DOHH2 (cell line): ENCODE results near the gene FREM1.
"Not testable (repeated sequence)": the region's sequence is repeated elsewhere in the genome, so short reads cannot be mapped to it uniquely, and the experiment has no call there.

ENCODE experiments used
- H3F3A ChIP-seq: fragments of 200-600 bp; sonication (generic), shearing (Covaris generic); 2 replicates; pipeline ENCODE4 v1.6.0; 2016; ENCODE audit warnings: antibody characterized with exemption, mild to moderate bottlenecking; ENCODE audit not compliant: control insufficient read depth, insufficient read depth
- H3K27ac ChIP-seq: fragments of 200-600 bp; sonication (generic); 2 replicates; pipeline ENCODE4 v1.5.1; 2014; ENCODE audit warnings: low read depth, mild to moderate bottlenecking, low read length, moderate library complexity
- H3K27me3 ChIP-seq: fragments of 200-600 bp; sonication (generic); 2 replicates; pipeline ENCODE4 v1.6.1; 2014; ENCODE audit warnings: mild to moderate bottlenecking, low read length, mixed read lengths; ENCODE audit not compliant: control insufficient read depth
- H3K36me3 ChIP-seq: fragments of 200-600 bp; sonication (generic); 2 replicates; pipeline ENCODE4 v1.6.1; 2014; ENCODE audit warnings: mild to moderate bottlenecking, low read length, moderate library complexity, mixed read lengths; ENCODE audit not compliant: control insufficient read depth
- H3K4me1 ChIP-seq: fragments of 200-600 bp; sonication (generic); 2 replicates; pipeline ENCODE4 v1.6.1; 2014; ENCODE audit warnings: mild to moderate bottlenecking, low read length, mixed read lengths; ENCODE audit not compliant: control insufficient read depth
- H3K4me2 ChIP-seq: fragments of 200-600 bp; sonication (generic); 2 replicates; pipeline ENCODE4 v1.6.0; 2014; ENCODE audit warnings: mild to moderate bottlenecking, low read length, moderate library complexity
- H3K4me3 ChIP-seq: fragments of 200-600 bp; sonication (generic); 2 replicates; pipeline ENCODE4 v1.5.1; 2014; ENCODE audit warnings: mild to moderate bottlenecking, low read length, mixed read lengths
- H3K79me2 ChIP-seq: fragments of 200-600 bp; sonication (generic); 2 replicates; pipeline ENCODE4 v1.6.1; 2014; ENCODE audit warnings: mild to moderate bottlenecking, low read length, mixed read lengths; ENCODE audit not compliant: control insufficient read depth
- H3K9me2 ChIP-seq: fragments of 200-600 bp; sonication (generic); replicated peaks from 2 replicates; pipeline ENCODE4 v1.6.1; 2014; ENCODE audit warnings: mild to moderate bottlenecking, low read length, mixed read lengths; ENCODE audit not compliant: control insufficient read depth
- H3K9me3 ChIP-seq: fragments of 200-600 bp; sonication (generic); 2 replicates; pipeline ENCODE4 v1.6.1; 2014; ENCODE audit warnings: antibody characterized with exemption, low read length, mixed read lengths; ENCODE audit not compliant: control insufficient read depth, insufficient read depth
- H4K20me1 ChIP-seq: fragments of 200-600 bp; sonication (generic); 2 replicates; pipeline ENCODE4 v1.6.0; 2014; ENCODE audit warnings: low read depth, mild to moderate bottlenecking, antibody characterized with exemption, low read length, moderate library complexity; ENCODE audit not compliant: control insufficient read depth, insufficient read depth
- CTCF ChIP-seq: fragments of 200-600 bp; sonication (generic); IDR thresholded peaks from one replicate; pipeline ENCODE4 v1.5.1; 2014; ENCODE audit warnings: antibody characterized with exemption, mild to moderate bottlenecking, low read depth, low read length; ENCODE audit not compliant: poor library complexity, severe bottlenecking
- EZH2phosphoT487 ChIP-seq: fragments of 200-600 bp; sonication (generic); IDR thresholded peaks from 2 replicates; pipeline ENCODE4 v1.6.1; 2017; ENCODE audit warnings: borderline replicate concordance, mild to moderate bottlenecking, antibody characterized with exemption, low read length, moderate library complexity, mixed read lengths

The FREM1 gene

DNA sequence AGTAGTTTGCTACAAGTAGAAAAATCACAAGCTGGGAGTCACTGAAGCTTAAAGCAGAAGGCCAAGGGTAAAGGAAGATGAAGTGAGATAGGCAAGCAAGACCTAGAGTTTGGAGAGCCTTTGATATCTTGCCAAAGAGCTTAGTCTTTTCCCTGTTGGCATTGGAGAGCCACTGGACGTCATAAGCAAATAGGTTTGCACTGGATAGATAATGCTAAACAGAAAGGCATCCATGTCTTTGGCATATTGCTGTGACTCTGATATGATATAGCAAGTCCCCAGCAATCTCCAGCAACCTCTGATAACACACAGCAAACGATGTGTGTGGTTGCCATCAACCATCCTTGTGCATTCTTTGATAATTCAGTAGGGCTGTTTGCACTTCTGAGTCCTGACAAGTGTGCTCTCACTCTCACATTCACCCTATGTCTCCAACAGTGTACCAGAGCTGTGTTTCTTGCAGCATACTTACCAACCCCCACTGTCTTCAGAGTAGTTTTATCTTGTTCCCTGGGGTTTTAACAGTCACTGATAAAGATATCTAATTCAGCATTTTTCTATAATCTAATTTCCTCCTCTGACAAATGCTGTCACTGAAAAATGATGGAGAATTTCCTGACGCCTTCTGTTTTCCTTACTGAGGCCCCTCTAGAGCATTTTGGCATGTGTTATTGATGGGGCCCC is 16.9 kb upstream of the FREM1 start:
- Histone ChIP-seq H3K4me3 (no peak overlapping the region), H3K27ac (no peak overlapping the region), H3K9me3 (no peaks in the 10 kb centered on the region), H3K27me3 (no peaks in the 10 kb centered on the region), H3F3A (no peaks in the 10 kb centered on the region), H3K36me3 (no peaks in the 10 kb centered on the region), H4K20me1 (no peaks in the 10 kb centered on the region), H3K4me1 (no peaks in the 10 kb centered on the region), H3K4me2 (no peak overlapping the region), H3K79me2 (no peaks in the 10 kb centered on the region), H3K9me2 (no peaks in the 10 kb centered on the region)
- TF ChIP-seq CTCF (no peak), EZH2phosphoT487 (no peak)

GRCh38 chr9:14924230-14925219 is 14.3 kb upstream of the FREM1 start:
- no peaks in the 10 kb centered on the region for H4K20me1 ChIP-seq
- no peaks in the 10 kb centered on the region for H3K79me2 ChIP-seq
- no peaks in the 10 kb centered on the region for H3F3A ChIP-seq
- H3K4me3 ChIP-seq = no peak overlapping the region
- H3K4me2 ChIP-seq = no peak overlapping the region
- H3K4me1 ChIP-seq = no peaks in the 10 kb centered on the region
- no peak overlapping the region for H3K27ac ChIP-seq
- H3K9me3 ChIP-seq = no peaks in the 10 kb centered on the region
- no peak for TF ChIP-seq CTCF
- no peak for TF ChIP-seq EZH2phosphoT487
- H3K27me3 ChIP-seq = no peaks in the 10 kb centered on the region
- H3K36me3 ChIP-seq = no peaks in the 10 kb centered on the region
- no peaks in the 10 kb centered on the region for H3K9me2 ChIP-seq

GRCh38 chr9:14923701-14924100 is 13.5 kb upstream of the FREM1 start:
- H3K4me1 ChIP-seq = no peaks in the 10 kb centered on the region
- no peaks in the 10 kb centered on the region for H3F3A ChIP-seq
- no peak overlapping the region for H3K4me2 ChIP-seq
- no peaks in the 10 kb centered on the region for H3K27me3 ChIP-seq
- no peak overlapping the region for H3K4me3 ChIP-seq
- H3K27ac ChIP-seq = no peak overlapping the region
- no peaks in the 10 kb centered on the region for H3K36me3 ChIP-seq
- no peaks in the 10 kb centered on the region for H4K20me1 ChIP-seq
- H3K9me2 ChIP-seq = no peaks in the 10 kb centered on the region
- H3K79me2 ChIP-seq = no peaks in the 10 kb centered on the region
- no peaks in the 10 kb centered on the region for H3K9me3 ChIP-seq
- TF ChIP-seq CTCF (no peak), EZH2phosphoT487 (no peak)

DNA sequence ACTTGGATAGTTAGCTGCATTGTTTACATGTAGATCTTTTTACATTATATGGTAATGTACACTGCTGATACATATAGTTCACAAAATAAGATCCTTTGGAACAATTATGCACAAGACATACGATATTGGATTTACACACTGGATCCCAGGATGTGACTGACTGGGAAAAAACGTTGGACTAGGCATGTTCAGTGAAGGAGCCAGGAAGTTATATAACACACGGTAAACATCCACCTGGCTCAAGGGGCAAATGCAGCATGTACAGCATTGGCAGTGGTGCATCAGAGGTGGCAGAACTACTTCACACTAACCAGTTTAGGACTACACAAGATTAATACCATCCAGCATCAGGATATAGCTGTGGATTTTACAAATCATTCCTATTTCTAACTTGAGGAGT is 10.6 kb upstream of the FREM1 start:
- not testable (repeated sequence) for H3K27ac ChIP-seq, H3K4me1 ChIP-seq, H3K4me3 ChIP-seq, H3K9me3 ChIP-seq, H3K27me3 ChIP-seq, H3K79me2 ChIP-seq, H3F3A ChIP-seq, H4K20me1 ChIP-seq, H3K36me3 ChIP-seq, H3K4me2 ChIP-seq, H3K9me2 ChIP-seq
